PC-9 (cell line): ENCODE measurements around the gene EHBP1L1. TPM values are rescaled to one million over a fixed set of nuclear protein-coding genes. Genes with fewer than 3 reads are reported as not detected.
"Not testable (repeated sequence)": the region's sequence is repeated elsewhere in the genome, so short reads cannot be mapped to it uniquely, and the experiment has no call there.

ENCODE experiments used
- BruUV-seq: library from RNA; stranded (reverse); fragments of 400-500 nt; replicated peaks from 2 replicates; lab custom pipeline; 2021; lab: Mats Ljungman, UMichigan
- CTCF ChIA-PET: fragments of 300-600 bp; sonication (Branson Sonifier 250); formaldehyde crosslinking; loops from one replicate; lab custom pipeline; 2022; ENCODE audit warnings: antibody characterized with exemption; lab: Charles Lee
- POLR2A ChIA-PET: fragments of 300-600 bp; sonication (Branson Sonifier 250); formaldehyde crosslinking; loops from one replicate; lab custom pipeline; 2022; ENCODE audit warnings: antibody characterized with exemption; ENCODE audit not compliant: unreplicated experiment; lab: Charles Lee
- DNase-seq, 2 experiments: peaks; one replicate each; pipeline versions ENCODE4 v3.0.0 to v3.0.0-alpha.2; 2015 to 2022; ENCODE audit warnings: mixed read lengths in 1 of 2
- H2AFZ ChIP-seq: fragments of 200-600 bp; sonication (generic); 2 replicates; pipeline ENCODE4 v1.8.1; 2017; ENCODE audit warnings: antibody characterized with exemption
- H3F3A ChIP-seq: fragments of 200-600 bp; sonication (generic); 2 replicates; pipeline ENCODE4 v1.8.1; 2017; ENCODE audit warnings: antibody characterized with exemption, mild to moderate bottlenecking, low read depth; ENCODE audit not compliant: insufficient read depth
- H3K27ac ChIP-seq: fragments of 200-600 bp; sonication (generic); 2 replicates; pipeline ENCODE4 v1.6.1; 2016; ENCODE audit warnings: mixed run types
- H3K27me3 ChIP-seq: fragments of 200-600 bp; sonication (generic); 2 replicates; pipeline ENCODE4 v1.6.1; 2016; ENCODE audit warnings: low read depth, mixed run types; ENCODE audit not compliant: insufficient read depth
- H3K36me3 ChIP-seq: fragments of 200-600 bp; sonication (generic); 2 replicates; pipeline ENCODE4 v1.6.1; 2016; ENCODE audit warnings: low read depth, mixed run types
- H3K4me1 ChIP-seq: fragments of 200-600 bp; sonication (generic); replicated peaks from 2 replicates; pipeline ENCODE4 v1.6.1; 2016; ENCODE audit warnings: mixed run types; ENCODE audit not compliant: insufficient read depth
- H3K4me2 ChIP-seq: fragments of 200-600 bp; sonication (generic); 2 replicates; pipeline ENCODE4 v1.6.1; 2017; ENCODE audit warnings: mixed run types
- H3K4me3 ChIP-seq: fragments of 200-600 bp; sonication (generic); 2 replicates; pipeline ENCODE4 v1.6.1; 2016; ENCODE audit warnings: mixed run types
- H3K79me2 ChIP-seq: fragments of 200-600 bp; sonication (generic); 2 replicates; pipeline ENCODE4 v1.6.1; 2017; ENCODE audit warnings: low read depth, mixed run types
- H3K9me2 ChIP-seq: fragments of 200-600 bp; sonication (generic); 2 replicates; pipeline ENCODE4 v1.8.1; 2017; ENCODE audit warnings: mild to moderate bottlenecking; ENCODE audit not compliant: insufficient read depth
- H3K9me3 ChIP-seq: fragments of 200-600 bp; sonication (generic); 2 replicates; pipeline ENCODE4 v1.8.1; 2016; ENCODE audit warnings: low read depth; ENCODE audit not compliant: insufficient read depth
- H4K20me1 ChIP-seq: fragments of 200-600 bp; sonication (generic); 2 replicates; pipeline ENCODE4 v1.8.1; 2017; ENCODE audit not compliant: insufficient read depth
- EZH2 ChIP-seq: fragments of 200-600 bp; sonication (generic); IDR thresholded peaks from 2 replicates; pipeline ENCODE4 v1.8.0; 2017; ENCODE audit warnings: antibody characterized with exemption, low read depth
- intact Hi-C: fragments of 100-400 bp; cut with micrococcal nuclease; formaldehyde crosslinking; loops from one replicate; pipeline ENCODE4 v1.10.0; 2022; ENCODE audit not compliant: unreplicated experiment
- total RNA-seq: library from RNA; stranded (reverse); gene quantifications from 2 replicates; pipeline ENCODE4 v1.2.3, GENCODE V29; 2021
- TF ChIP-seq, protein P1 (sequence below): fragments of 200-600 bp; sonication (generic); conservative IDR thresholded peaks from 2 replicates; pipeline ENCODE4 v1.6.1; 2017; ENCODE audit warnings: mixed run types, antibody characterized with exemption, mild to moderate bottlenecking, moderate library complexity

Gene EHBP1L1
- total RNA-seq, 1 experiment from 2014 or later: 123 TPM

- H4K20me1 ChIP-seq: no peaks in the 10 kb centered on the region
- CTCF ChIA-PET: no interaction called here
- POLR2A ChIA-PET: no interaction called here
- TF ChIP-seq, protein P1, sequence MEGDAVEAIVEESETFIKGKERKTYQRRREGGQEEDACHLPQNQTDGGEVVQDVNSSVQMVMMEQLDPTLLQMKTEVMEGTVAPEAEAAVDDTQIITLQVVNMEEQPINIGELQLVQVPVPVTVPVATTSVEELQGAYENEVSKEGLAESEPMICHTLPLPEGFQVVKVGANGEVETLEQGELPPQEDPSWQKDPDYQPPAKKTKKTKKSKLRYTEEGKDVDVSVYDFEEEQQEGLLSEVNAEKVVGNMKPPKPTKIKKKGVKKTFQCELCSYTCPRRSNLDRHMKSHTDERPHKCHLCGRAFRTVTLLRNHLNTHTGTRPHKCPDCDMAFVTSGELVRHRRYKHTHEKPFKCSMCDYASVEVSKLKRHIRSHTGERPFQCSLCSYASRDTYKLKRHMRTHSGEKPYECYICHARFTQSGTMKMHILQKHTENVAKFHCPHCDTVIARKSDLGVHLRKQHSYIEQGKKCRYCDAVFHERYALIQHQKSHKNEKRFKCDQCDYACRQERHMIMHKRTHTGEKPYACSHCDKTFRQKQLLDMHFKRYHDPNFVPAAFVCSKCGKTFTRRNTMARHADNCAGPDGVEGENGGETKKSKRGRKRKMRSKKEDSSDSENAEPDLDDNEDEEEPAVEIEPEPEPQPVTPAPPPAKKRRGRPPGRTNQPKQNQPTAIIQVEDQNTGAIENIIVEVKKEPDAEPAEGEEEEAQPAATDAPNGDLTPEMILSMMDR: no peak
- TF ChIP-seq EZH2: no peak
- no peaks in the 10 kb centered on the region for H3K9me2 ChIP-seq
- no peak overlapping the region for H3K4me3 ChIP-seq
- peaks cover 34% of the 10 kb centered on the region for H3K79me2 ChIP-seq
- no TSS peak for BruUV-seq
- H3F3A ChIP-seq: peaks cover 67% of the 10 kb centered on the region
- no peak overlapping the region for H3K27ac ChIP-seq
- peaks cover 54% of the 10 kb centered on the region for H3K4me1 ChIP-seq
- H3K27me3 ChIP-seq: no peaks in the 10 kb centered on the region
- H3K9me3 ChIP-seq: no peaks in the 10 kb centered on the region
- H2AFZ ChIP-seq: no peak overlapping the region
- no peak for DNase-seq
- H3K36me3 ChIP-seq: peaks cover 5% of the 10 kb centered on the region; the same call in 1 of the 2 replicates
- no peak overlapping the region for H3K4me2 ChIP-seq
- intact Hi-C loops: no loop called here
Observed at GRCh38 chr11:65563601-65564000, 12.3 kb upstream of the EHBP1L1 start.

GRCh38 chr11:65564879-65565559 is 10.8 kb upstream of the EHBP1L1 start:
- CTCF ChIA-PET, H4K20me1 ChIP-seq, H3K4me3 ChIP-seq, H3K9me2 ChIP-seq, DNase-seq, H3K4me2 ChIP-seq, H3K36me3 ChIP-seq, H2AFZ ChIP-seq, intact Hi-C loops, H3K27me3 ChIP-seq, H3K9me3 ChIP-seq, BruUV-seq: not testable (repeated sequence)
- H3F3A ChIP-seq: peaks cover 65% of the 10 kb centered on the region
- peaks cover 44% of the 10 kb centered on the region for H3K4me1 ChIP-seq
- H3K79me2 ChIP-seq: peaks cover 36% of the 10 kb centered on the region
- H3K27ac ChIP-seq: peak overlapping the region; percentile 28; the same call in 1 of the 2 replicates
- POLR2A ChIA-PET: interaction anchor here (0.7 to 0.9 kb wide), 2 partner anchors 11 to 14 kb away, joined by 4 to 19 read pairs; no protein-coding TSS in a partner anchor

DNA sequence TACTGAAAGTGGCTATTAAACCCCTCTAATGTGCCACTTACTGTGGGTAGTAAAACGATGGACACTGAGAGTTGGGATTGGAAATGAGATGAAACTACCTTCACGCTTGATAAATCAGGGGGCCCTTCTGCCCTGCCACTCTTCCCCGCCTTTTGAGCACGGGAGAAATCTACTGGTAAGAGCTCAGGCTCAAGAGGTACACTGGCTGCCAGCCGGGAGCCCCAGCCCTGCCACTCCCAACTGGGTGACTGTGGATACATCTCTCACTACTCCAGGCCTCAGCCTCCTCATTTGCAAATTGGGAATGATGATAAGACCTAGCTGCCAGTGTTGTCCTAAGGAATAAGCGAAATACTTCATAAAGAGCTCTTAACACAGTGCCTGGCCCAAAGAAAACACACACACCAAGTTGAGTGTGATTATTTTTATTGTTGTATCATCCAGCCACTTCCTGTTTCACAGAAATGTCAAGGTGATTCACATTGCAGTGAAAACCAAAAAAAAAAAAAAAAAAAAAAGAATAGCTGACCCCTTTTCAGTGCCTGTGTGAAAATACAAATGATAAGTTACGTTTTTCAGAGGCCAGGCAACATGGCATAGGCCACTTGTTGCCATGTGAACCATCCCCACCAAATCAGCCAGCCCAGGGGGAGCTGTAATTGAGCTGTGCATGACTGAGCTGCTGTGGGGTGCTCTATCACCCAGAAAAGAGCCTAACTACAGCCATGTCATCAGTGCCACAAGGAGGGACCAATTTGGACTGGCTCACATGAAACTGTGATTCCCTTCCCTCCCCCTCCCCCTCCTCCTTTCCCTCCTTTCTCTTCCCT is 10.0 kb upstream of the EHBP1L1 start:
- no peak overlapping the region for H2AFZ ChIP-seq
- H3K4me2 ChIP-seq: 0 out of 2 replicates have a peak overlapping the region, but pooled peaks have one; percentile 10
- ChIA-PET CTCF (no interaction called here), POLR2A (interaction anchor here (0.5 to 0.9 kb wide), 6 partner anchors 9 to 145 kb away, joined by 3 to 19 read pairs (median 4); no protein-coding TSS in a partner anchor)
- no peak overlapping the region for H3K4me3 ChIP-seq
- DNase-seq: no peak
- intact Hi-C loops: no loop called here
- peaks cover 5% of the 10 kb centered on the region; the same call in 1 of the 2 replicates for H3K36me3 ChIP-seq
- no peaks in the 10 kb centered on the region for H4K20me1 ChIP-seq
- H3K79me2 ChIP-seq: peaks cover 41% of the 10 kb centered on the region
- H3K9me3 ChIP-seq: no peaks in the 10 kb centered on the region
- H3K27ac ChIP-seq: peak overlapping the region; percentile 28; the same call in 1 of the 2 replicates
- H3K9me2 ChIP-seq: no peaks in the 10 kb centered on the region
- TF ChIP-seq EZH2: no peak
- TF ChIP-seq, protein P1: no peak
- H3K4me1 ChIP-seq: peaks cover 35% of the 10 kb centered on the region
- H3K27me3 ChIP-seq: no peaks in the 10 kb centered on the region
- BruUV-seq: no TSS peak
- peaks cover 61% of the 10 kb centered on the region for H3F3A ChIP-seq
